Gastroesophageal sphincter (tissue), 3 donors: ENCODE data around the gene HOXC9.

Source experiments
- EP300 ChIP-seq: sonication (generic); formaldehyde crosslinking; IDR thresholded peaks from one replicate; pipeline ENCODE4 v1.6.1; 2017; ENCODE audit warnings: antibody characterized with exemption, mild to moderate bottlenecking
- POLR2A ChIP-seq, 2 donors: fragments of 450-650 bp; IDR thresholded peaks; one replicate each; pipeline ENCODE4 v1.6.1; 2017; ENCODE audit warnings: antibody characterized with exemption in 2 of 2, mild to moderate bottlenecking in 2 of 2, moderate library complexity in 1 of 2
- POLR2AphosphoS5 ChIP-seq: sonication (generic); formaldehyde crosslinking; IDR thresholded peaks from one replicate; pipeline ENCODE4 v1.6.1; 2017; ENCODE audit warnings: antibody characterized with exemption
- TF ChIP-seq, protein P1 (sequence below), 4 experiments: fragments of 200-600 bp in 2 of 4; fragments of 450-650 bp in 2 of 4; sonication (generic) in 1 of 4; IDR thresholded peaks; one replicate each; pipeline ENCODE4 v1.5.1; 2017 to 2019; ENCODE audit warnings: antibody characterized with exemption in 4 of 4, mild to moderate bottlenecking in 2 of 4, moderate library complexity in 2 of 4

DNA sequence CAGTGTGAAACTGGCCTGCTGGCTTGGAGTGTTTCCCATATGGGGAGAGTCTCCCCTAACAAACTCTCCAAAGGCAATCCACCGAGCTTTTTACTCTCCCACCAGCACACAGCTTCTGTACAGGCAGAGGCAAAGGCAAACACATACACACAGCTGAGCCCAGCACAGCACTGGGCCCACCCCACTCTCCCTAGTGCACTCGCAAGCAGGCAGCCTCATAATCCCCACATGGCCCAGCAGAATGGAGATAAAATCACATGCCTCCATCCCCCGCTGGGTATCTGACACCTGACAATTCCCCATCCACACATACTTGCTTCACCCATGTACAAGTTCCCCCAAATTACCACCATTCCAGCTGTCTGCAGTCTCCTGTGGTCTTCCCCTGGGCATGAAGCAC is 41.8 kb upstream of the HOXC9 start:
- TF ChIP-seq, protein P1, sequence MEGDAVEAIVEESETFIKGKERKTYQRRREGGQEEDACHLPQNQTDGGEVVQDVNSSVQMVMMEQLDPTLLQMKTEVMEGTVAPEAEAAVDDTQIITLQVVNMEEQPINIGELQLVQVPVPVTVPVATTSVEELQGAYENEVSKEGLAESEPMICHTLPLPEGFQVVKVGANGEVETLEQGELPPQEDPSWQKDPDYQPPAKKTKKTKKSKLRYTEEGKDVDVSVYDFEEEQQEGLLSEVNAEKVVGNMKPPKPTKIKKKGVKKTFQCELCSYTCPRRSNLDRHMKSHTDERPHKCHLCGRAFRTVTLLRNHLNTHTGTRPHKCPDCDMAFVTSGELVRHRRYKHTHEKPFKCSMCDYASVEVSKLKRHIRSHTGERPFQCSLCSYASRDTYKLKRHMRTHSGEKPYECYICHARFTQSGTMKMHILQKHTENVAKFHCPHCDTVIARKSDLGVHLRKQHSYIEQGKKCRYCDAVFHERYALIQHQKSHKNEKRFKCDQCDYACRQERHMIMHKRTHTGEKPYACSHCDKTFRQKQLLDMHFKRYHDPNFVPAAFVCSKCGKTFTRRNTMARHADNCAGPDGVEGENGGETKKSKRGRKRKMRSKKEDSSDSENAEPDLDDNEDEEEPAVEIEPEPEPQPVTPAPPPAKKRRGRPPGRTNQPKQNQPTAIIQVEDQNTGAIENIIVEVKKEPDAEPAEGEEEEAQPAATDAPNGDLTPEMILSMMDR (IDR thresholded peaks at IDR 0.05), result no peak
- TF ChIP-seq POLR2A (IDR thresholded peaks at IDR 0.05) (no peak), POLR2AphosphoS5 (no peak), EP300 (no peak)
